ENCODE results near the gene PCMTD2.

Gene PCMTD2

GRCh38 chr20:64253000-64253383 is 2.6 kb upstream of the PCMTD2 start:
- H3K9me3 ChIP-seq, result no peaks in the 10 kb centered on the region
- no peaks in the 10 kb centered on the region for H3K27me3 ChIP-seq
- TF ChIP-seq, protein P1, sequence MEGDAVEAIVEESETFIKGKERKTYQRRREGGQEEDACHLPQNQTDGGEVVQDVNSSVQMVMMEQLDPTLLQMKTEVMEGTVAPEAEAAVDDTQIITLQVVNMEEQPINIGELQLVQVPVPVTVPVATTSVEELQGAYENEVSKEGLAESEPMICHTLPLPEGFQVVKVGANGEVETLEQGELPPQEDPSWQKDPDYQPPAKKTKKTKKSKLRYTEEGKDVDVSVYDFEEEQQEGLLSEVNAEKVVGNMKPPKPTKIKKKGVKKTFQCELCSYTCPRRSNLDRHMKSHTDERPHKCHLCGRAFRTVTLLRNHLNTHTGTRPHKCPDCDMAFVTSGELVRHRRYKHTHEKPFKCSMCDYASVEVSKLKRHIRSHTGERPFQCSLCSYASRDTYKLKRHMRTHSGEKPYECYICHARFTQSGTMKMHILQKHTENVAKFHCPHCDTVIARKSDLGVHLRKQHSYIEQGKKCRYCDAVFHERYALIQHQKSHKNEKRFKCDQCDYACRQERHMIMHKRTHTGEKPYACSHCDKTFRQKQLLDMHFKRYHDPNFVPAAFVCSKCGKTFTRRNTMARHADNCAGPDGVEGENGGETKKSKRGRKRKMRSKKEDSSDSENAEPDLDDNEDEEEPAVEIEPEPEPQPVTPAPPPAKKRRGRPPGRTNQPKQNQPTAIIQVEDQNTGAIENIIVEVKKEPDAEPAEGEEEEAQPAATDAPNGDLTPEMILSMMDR (IDR thresholded peaks at IDR 0.05; ENCODE audit: low read depth, low read length), result no peak
- no peak overlapping the region for H3K4me3 ChIP-seq (ENCODE audit: low read depth, low read length)
- DNase-seq, result no peak
- H3K4me1 ChIP-seq, result peaks cover 4% of the 10 kb centered on the region
- no peaks in the 10 kb centered on the region for H3K36me3 ChIP-seq

- no peak for DNase-seq
Measured at GRCh38 chr20:64253443-64253842, 2.1 kb upstream of the PCMTD2 start.

DNA sequence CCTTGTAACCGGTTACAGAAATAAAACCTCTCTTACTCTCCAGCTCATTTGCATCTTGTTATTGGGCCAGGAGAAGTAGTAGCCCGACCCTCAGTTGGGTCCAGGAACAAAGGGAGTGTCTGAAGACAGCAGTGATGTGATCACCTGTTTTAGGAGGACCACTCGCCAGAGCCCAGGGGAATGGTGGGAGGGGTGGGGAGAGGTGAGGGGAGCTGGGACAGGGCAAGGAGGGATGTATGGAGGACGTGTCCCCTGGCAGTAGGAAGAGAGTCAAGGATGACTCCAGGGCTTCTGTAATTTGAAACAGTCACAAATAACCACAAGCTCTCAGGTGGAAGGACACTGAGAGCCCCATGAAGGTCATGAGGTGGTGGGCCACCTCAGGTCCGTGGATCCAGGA is 1.4 kb upstream of the PCMTD2 start:
- DNase-seq, result no peak
- no peaks in the 10 kb centered on the region for H3K36me3 ChIP-seq
- TF ChIP-seq, protein P1 (IDR thresholded peaks at IDR 0.05; ENCODE audit: low read depth, low read length), result no peak

More at GRCh38 chr20:64253443-64253842, 2.1 kb upstream of the PCMTD2 start:
- no peaks in the 10 kb centered on the region for H3K36me3 ChIP-seq
- H3K4me3 ChIP-seq (ENCODE audit: low read depth, low read length), result no peak overlapping the region
- no peaks in the 10 kb centered on the region for H3K27me3 ChIP-seq
- no peaks in the 10 kb centered on the region for H3K9me3 ChIP-seq
- H3K4me1 ChIP-seq, result peaks cover 4% of the 10 kb centered on the region
- TF ChIP-seq, protein P1 (IDR thresholded peaks at IDR 0.05; ENCODE audit: low read depth, low read length), result no peak

GRCh38 chr20:64254571-64255360 is 782 bp upstream of the PCMTD2 start:
- Histone ChIP-seq H3K9me3 (no peaks in the 10 kb centered on the region), H3K27me3 (no peaks in the 10 kb centered on the region), H3K4me3 (ENCODE audit: low read depth, low read length) (peak overlapping the region; percentile 60), H3K36me3 (no peaks in the 10 kb centered on the region), H3K4me1 (peaks cover 4% of the 10 kb centered on the region)
- TF ChIP-seq, protein P1 (IDR thresholded peaks at IDR 0.05; ENCODE audit: low read depth, low read length), result no peak
- DNase-seq, result no peak

More for the DNA sequence above, 1.4 kb upstream of the PCMTD2 start:
- no peak overlapping the region for H3K4me3 ChIP-seq (ENCODE audit: low read depth, low read length)
- H3K4me1 ChIP-seq, result peaks cover 4% of the 10 kb centered on the region
- no peaks in the 10 kb centered on the region for H3K27me3 ChIP-seq
- no peaks in the 10 kb centered on the region for H3K9me3 ChIP-seq

DNA sequence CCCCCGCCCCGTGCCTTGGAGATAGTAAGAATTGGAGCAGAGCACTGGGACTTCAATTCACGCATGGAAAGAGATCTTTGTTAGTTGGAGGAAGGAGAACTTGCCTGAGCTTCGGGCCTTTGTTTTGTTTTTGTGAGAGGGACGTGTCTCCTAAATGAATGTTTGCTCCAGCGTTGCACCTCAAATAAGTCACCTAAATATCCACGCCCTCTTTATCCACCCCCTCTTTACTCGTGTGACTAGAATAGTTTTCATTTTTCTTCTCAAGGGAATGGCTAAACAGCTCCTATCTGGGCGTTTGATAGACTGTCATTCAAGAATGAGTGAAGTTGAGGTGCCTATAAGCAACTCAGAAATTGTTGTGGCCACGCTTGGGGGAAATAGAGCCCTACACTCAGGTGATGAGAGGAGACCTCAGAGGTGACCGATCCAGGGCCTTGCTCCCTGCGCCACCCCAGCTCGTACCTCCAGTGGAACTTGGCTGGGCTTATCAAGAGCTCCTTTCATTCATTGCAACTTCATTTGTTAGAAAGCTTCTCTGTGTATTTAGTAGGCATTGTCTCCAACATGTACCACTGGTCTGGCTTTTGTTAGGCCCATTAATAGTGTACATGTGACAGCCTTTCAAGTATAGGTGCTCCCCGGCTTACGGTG is 861 bp downstream of the PCMTD2 start:
- no peak for DNase-seq
- Histone ChIP-seq H3K4me1 (peaks cover 4% of the 10 kb centered on the region), H3K4me3 (ENCODE audit: low read depth, low read length) (peak overlapping the region; percentile 88), H3K9me3 (no peaks in the 10 kb centered on the region), H3K27me3 (no peaks in the 10 kb centered on the region), H3K36me3 (no peaks in the 10 kb centered on the region)
- TF ChIP-seq, protein P1 (IDR thresholded peaks at IDR 0.05; ENCODE audit: low read depth, low read length), result no peak
